ENCODE data around the gene PLPP4.

PLPP4 gene

DNA sequence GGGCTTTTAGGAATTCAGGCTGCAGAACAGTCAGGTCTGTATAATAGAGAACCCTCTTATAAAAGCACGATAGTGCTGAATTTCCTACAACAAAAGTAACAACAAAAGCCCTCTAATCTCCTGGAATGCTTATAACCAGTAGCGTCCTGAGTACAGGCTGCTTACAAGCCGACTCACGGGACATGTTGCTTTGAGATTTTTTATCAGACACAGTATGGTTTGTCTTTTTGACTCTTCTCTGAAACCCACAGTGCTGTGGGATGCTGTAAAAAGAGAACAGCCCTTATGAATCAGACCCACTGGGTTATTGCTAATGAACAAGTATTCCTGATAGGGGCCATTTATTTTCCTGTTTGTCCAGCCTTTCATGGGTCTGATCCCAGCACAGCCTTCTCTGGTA, 59.4 kb downstream of the PLPP4 start:
- DNase-seq (ENCODE audit: low read depth in 2 of 3, low spot score in 2 of 3): no peak

DNA sequence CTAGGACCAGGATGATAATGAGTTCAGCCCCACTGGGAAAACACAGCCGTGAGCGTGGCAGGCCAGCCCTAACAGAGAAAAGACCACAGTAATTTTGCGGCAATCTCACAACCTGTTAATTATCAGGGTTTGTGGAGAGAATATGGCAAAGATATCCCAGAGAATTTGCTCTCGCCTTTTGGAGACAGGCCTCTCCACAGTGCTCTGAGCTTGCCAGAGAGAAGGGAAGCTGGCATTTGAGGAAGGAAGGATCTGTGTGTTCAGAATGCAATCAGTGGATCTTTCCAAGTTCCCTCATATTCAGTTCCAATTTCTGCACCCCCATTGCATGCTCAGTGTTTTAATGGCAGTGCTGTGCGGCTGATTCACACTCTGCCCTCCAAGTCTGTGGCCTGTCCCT, 60.2 kb downstream of the PLPP4 start:
- no peak for DNase-seq (ENCODE audit: low read depth in 2 of 3, low spot score in 2 of 3)

DNA sequence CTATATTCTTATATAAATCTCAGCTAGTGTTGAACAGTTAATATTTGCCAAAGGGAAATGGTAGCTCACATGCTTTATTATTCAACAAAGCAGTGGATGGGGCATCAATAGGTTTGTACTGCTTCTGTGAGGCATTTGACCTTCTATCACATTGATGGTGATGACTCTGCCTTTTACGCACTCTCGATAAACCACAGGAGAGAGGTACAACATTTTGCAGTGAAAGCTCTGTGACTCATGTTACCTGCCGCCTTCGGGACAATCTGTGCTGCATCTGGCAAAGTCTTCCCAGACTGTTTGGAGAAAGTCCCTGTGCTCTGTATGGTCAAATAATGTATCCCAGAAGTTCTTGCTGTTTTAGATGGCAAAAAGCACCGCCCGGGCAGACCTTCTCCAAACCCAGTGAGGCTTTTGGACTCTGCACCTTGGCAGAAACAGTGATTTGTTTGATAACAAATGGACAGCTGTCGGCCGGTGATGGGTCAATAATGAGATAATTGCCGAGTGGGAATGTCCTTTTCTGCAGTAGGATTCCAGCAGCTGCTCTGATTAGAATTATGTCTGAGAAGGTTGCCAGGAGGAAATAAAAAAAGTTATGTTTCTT, 61.0 kb downstream of the PLPP4 start:
- DNase-seq (ENCODE audit: low read depth in 2 of 3, low spot score in 2 of 3): no peak

DNA sequence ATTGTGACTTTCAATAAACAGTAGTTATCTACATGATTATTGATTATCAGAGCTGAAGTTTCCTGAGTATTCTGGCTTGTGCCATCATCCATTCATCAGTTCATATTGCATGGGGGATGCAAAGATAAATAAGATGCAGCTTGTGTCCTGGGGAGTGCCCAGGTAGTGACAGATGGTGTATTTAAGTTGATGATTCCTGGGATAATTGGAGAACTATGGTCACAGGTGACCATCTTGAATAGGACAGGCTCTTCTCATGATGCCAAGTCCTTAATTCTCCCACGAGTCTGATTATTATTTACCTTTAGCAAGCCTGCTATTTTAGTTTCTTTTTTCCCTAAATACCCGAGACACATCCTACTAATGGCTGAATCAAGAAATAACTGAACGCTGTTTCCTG, 64.9 kb downstream of the PLPP4 start:
- DNase-seq (ENCODE audit: low read depth in 2 of 3, low spot score in 2 of 3): no peak

DNA sequence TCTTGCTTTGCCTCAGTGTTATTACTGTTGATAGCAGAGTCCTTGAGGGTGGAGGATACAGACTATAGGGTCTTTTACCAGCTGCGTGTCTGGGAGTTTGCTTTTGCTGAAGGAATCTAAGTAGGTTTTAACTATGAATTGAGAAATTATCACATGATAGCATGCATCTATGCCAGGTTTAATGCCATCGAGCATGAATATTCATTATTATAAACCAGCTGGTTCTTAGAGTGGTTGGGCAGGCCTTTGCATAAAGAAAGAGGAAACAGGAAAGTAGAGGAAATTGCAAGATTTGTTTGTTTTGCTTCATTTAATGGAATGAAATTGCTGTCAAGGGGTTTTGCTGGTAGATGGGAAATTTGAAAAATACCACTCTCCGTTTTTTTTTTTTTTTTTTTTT, 70.7 kb downstream of the PLPP4 start:
- DNase-seq (ENCODE audit: low read depth in 2 of 3, low spot score in 2 of 3): no peak

DNA sequence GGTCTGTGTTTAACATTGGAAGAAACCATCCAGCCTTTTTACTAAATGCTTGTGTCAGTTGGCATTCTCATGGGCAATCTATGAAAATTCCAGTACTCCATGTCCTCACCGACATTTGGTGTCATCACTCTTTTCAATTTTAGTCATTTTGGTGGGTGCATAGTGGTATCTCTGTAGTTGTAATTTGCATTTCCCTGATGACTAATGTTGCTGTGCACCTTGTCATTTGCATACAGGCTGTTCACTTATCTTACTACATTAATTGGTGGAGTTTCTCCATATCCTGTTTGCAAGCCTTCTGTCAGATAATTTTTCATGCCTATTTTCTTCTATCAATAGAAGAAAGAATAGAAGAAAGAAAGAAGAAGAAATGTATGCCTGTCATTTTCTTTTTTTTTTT, 73.7 kb downstream of the PLPP4 start:
- no peak for DNase-seq (ENCODE audit: low read depth in 2 of 3, low spot score in 2 of 3)

DNA sequence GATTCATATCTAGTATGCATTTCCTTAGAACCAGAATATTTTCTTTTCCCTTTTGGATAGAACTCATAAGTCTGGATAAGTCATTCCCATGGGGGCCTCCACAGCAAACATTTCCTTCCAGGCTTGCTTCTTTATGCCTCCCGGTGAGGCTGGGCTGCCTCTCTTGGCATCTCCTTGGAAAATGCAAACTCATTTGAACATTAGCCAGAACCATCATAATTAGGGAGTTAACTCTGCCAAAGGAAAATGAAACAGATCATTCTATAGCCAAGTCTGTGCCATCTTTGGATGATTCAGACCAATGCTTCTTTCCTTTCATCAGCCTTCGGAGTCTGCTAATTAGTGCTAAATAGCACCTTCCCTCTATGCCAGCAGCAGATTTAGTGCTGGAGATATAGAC, 81.1 kb downstream of the PLPP4 start:
- no peak for DNase-seq (ENCODE audit: low read depth in 2 of 3, low spot score in 2 of 3)

DNA sequence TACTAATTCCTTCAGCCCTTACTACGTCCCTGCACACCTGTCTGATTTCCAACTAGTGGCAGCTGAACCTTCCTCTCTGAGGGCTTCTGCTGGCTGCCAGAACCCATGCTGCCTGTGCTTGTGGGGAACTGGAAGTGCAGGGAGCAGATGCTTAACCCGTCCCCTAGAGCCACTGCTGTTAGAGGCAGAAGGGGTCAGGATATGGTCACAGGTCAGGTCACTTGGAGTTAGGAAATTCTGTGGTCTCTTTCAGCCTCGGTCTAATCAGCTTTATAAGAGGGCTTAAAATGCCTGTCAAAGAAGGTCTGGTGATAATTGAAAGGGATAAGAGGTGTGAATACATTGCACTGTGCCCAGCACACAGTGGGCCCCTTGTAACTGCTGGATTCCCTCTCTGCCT, 82.0 kb downstream of the PLPP4 start:
- DNase-seq (ENCODE audit: low read depth in 2 of 3, low spot score in 2 of 3): no peak

DNA sequence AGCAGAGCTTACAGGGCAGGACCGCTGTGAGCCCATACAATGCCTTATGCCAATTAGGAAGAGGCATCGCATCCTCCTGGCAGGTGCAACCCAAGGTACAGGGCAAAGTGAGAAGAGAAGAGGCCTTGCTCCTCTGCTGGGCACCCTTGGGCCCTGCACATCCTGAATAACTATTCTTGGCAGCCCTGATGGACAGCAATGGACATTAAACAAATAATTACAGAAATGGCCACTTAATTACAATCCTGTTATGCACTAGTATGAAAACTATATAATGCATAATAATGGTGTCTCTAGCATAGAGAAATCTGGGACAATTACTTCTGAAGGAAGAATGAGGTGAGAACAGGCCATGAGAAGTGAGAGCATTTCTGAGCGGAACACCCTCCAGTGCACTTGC, 83.5 kb downstream of the PLPP4 start:
- DNase-seq (ENCODE audit: low read depth in 2 of 3, low spot score in 2 of 3): no peak

DNA sequence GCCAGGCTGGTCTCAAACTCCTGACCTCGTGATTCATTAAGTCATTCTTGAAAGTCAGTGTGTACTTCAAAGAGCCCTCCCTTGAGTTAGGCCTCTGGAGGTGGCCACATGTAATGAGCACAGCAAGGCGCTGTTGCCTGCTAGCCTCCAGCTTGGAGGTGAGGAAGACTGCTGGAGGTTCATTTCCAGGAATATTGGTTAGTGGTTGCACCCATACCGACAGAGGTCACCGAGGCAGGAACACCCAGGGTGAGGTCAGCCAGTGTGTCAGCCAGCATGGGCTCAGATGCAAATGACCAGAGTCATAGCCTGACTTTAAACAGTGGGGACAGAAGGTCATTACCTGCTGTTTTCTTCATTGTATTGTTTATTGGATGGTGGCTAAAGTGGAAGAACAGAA, 85.0 kb downstream of the PLPP4 start:
- no peak for DNase-seq (ENCODE audit: low read depth in 2 of 3, low spot score in 2 of 3)

DNA sequence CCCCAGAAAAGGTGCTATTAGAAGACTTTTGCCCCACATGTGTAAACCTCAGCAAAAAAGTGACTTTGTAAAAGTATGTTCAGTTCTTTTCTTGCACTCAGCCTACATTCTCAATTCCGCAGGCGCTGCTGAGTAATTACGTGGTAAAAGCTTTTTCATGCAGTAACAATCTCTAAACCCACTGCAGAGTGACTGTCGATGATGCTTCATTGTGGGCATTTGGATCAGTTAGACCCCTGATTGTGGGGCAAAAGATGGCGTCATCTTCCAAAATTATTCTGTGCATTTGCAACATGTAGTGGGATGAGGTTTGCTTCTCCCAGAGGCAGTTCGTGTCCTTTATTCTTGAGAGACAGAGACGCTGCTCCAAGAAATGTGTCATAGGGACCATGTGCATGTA, 85.6 kb downstream of the PLPP4 start:
- DNase-seq (ENCODE audit: low read depth in 2 of 3, low spot score in 2 of 3): no peak

DNA sequence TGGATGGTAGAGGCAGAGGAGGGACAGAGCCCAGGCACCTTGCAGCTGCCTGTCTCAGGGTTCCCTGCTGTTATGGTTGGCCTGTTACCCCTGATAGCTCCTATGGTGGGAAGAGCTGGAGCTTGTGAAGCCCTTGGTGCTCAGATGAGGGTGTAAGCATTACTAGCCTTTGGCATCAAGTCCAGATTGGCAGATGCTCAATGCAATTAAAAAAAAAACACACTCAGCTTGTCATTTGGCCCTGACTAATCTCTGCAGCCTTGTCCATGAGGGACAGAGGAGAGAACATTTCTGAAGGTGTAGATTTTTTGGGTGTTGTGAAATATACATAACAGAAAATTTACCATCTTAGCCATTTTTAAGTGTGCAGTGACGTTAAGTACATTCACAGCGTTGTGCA, 86.3 kb downstream of the PLPP4 start:
- DNase-seq (ENCODE audit: low read depth in 2 of 3, low spot score in 2 of 3): no peak

DNA sequence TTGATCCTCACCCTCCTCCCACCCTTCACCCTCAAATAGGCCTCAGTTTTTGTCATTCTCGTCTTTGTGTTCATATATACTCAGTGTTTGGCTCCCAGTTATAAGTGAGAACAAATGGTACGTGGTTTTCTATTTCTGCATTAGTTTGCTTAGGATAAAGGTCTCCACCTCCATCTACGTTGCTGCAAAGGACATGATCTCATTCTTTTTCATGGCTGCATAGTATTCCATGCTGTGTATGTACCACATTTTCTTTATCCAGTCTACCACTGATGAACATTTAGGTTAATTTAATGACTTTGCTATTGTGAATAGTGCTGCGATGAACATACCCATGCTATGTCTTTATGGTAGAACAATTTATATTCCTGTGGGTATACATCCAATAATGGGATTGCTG, 91.2 kb downstream of the PLPP4 start:
- DNase-seq (ENCODE audit: low read depth in 2 of 3, low spot score in 2 of 3): no peak

DNA sequence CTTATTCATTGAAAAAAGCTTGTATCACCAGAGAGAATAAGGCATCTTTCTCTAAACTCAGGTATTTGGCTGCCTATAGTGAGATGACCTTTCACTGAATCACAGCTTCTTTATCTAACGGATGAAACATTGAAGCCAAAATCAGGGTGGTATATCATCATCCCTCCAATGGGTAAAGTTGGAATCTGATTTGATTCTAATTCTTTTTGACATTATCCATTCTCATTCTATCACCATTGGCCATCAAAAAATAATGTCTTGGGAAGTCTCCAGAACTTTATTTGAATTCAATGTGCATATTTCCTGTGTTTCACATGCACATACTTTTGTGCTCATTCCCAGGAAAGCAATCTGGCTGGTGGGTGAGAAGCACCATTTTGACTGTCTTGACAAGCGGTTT, 95.2 kb downstream of the PLPP4 start:
- DNase-seq (ENCODE audit: low read depth in 2 of 3, low spot score in 2 of 3): no peak

DNA sequence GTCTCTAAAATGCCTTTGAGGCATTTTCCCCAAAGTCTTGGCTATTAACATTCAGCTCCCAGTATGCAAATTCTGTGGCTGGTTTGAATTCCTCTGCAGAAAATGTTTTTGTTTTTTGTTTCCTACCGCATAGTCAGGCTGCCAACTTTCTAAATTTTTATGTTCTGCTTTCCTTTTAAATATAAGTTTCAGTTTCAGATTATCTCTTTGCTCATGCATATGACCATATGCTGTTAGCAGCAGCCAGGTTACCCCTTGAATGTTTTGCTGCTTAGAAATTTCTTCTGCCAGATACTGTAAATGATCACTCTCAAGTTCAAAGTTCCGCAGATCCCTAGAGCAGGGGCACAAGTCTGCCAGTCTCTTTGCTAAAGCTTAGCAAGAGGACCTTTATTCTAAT, 96.9 kb downstream of the PLPP4 start:
- no peak for DNase-seq (ENCODE audit: low read depth in 2 of 3, low spot score in 2 of 3)

DNA sequence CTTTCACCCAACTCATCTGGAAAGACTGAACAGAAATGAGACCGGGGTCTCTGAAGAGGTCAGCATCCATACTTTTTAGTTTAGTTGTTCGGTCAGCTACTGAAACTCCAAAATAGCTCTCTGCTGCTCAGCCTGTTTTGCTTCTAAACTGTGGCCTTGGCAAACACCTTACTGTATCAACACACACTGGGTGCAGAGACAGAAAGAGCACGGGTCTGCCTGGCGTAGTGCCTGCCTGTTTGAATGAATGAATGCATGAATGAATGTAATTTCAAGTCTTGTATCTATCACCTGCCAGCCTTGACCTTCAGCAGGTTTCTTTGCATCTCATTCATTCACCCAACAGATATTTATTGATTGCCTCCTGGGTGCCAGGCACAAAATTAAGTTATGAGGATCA, 98.4 kb downstream of the PLPP4 start:
- no peak for DNase-seq (ENCODE audit: low read depth in 2 of 3, low spot score in 2 of 3)

DNA sequence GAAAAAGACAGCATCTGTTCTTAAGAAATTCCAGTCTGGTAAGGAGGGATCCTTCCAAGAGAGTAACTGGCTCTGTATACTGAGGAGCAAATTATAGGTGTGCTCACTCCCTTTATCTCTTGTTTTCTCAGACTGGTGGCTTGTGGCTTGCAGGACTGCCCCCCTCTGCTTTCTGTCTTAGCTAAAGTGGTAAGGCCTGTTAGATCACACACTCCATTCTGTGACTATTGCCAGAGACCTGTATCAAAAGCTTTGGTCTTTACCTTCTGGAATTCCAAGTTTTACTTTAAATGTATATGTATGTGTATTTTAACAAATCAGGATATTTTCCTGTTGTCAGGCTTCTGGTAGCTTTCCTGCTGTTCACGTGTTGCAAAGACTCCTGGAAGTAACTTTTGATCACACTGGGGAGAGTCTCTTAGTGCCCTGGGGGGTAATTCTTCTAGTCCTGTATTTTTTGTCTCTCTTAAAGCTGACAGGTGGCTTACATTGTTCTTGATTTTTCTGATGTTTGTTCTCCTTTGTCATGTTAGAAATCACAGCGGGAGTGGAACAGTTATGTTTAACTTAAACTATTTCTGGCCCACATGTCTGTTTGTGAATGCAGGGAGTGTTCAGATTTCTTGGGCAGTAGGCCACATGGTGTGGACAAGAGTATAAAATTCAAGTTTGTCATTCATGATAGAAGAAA, 99.0 kb downstream of the PLPP4 start:
- no peak for DNase-seq (ENCODE audit: low read depth in 2 of 3, low spot score in 2 of 3)

DNA sequence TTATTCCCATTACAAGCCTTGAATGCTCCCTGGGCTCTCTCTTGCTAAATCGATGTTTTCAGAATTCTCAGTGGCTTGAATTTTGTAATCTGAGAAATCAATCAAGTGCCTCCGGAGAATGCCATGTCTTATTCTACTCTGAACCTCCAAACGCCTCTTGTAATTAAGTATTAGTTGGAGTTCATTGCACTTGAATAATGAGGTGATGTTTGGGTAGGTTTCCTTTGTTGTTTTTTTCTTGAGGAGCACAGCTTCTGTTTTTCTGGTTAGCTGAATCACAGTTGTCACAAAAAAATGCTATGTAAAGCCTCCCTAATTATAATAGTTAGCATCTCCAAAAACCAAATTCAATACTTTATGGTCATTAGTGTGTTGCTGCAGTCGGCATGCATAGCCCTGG, 100.3 kb downstream of the PLPP4 start:
- no peak for DNase-seq (ENCODE audit: low read depth in 2 of 3, low spot score in 2 of 3)

DNA sequence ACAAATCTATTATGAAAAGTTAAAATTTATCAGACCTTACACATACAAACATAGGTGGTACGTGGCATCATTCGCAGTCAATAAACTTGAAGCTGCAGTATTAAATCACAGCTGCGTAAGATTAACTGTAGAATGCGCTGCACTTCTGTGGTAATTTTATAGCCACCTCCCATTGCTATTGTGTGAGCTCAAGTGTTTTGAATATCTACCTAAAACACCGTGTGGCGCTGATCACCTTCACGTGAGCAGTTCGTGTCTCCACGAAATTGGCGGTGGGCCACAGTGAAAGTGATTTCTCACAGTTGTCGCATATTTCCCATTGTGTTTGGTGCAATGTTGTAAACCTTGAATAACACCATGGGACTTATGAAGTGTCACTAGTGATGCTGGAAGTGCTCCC, 102.8 kb downstream of the PLPP4 start:
- no peak for DNase-seq (ENCODE audit: low read depth in 2 of 3, low spot score in 2 of 3)

DNA sequence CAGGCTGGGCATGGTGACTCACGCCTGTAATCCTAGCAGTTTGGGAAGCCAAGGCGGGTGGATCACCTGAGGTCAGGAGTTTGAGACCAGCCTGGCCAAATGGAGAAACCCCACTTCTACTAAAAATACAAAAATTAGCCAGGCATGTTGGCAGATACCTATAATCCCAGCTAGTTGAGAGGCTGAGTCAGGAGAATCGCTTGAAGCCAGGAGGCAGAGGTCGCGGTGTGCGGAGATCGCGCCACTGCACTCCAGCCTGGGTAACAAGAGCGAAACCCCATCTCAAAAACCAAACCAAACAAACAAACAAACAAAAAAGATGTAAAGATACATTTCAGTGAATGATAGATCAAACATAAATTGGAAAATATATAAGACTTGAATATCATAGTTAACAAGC, 105.9 kb downstream of the PLPP4 start:
- DNase-seq (ENCODE audit: low read depth in 2 of 3, low spot score in 2 of 3): no peak

DNA sequence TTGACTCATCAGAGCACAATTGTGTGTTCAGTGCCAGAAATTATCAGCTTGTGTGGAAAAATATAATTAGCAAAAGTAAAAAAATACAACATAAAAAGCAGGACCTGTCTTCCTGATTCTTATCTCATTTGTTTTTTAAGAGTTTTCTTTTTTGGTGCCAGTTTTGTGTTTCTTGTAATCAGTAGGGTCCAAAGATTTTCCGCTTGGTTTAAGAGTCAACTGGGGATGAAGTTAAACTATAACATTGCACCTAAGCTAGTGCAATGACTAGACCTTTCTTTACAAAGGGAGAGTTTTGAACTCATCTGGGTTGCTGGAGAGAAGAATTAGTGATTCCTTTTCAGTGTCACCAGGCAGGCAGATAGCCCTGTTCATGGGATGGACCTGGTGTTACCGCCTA, 113.4 kb downstream of the PLPP4 start:
- no peak for DNase-seq (ENCODE audit: low read depth in 2 of 3, low spot score in 2 of 3)

DNA sequence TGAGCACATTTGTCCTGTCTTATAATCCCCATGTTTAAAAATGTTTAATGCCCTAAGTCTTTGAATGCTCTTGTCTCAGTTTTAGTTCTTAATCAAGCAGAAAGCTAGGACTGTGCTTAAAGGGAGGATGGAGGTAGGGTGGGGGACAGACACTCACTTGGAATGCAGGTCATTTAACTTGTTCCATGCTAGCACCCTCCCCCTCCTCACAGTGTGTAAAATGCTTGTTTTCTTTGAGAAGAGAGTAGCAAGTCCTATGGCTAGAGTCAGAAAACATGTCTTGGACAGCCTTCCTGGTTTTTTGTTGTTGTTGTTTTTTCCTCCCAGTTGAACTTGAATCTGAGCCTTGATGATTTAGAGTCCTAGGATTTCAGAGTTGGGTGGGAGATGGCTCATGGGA, 114.2 kb downstream of the PLPP4 start:
- no peak for DNase-seq (ENCODE audit: low read depth in 2 of 3, low spot score in 2 of 3)

DNA sequence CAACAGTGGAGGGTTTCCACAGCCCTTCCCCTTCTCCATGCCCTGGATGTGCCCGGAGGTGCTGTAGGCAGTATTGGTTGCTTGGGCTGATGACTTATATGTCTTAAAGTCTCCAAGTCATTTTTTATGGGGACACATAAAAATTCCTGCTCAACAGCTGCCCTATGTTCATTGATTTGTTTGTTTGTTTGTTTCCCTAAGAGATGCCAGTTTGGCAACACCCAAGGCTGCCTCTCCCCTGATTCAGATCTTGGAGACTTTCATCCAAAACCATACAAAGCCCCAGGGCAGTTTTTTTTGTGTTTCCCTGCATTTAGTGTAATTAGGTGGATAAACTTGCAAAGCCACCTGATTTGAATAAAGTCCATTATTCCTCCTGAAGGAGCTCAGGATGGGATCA, 115.3 kb downstream of the PLPP4 start:
- DNase-seq (ENCODE audit: low read depth in 2 of 3, low spot score in 2 of 3): no peak
